Gastroesophageal sphincter (tissue), 4 donors: ENCODE measurements around the gene IFIT1. TPM values are rescaled to one million over a fixed set of nuclear protein-coding genes. Genes with fewer than 3 reads are reported as not detected.

Experiments used
- ATAC-seq: fragments of 150-250 bp; one replicate; pipeline ENCODE4 v1.9.1; 2016; ENCODE audit warnings: mild to moderate bottlenecking, moderate library complexity
- H3K27ac ChIP-seq, 4 donors: fragments of 200-600 bp; sonication (generic) in 3 of 4; 1 replicate in 3 of 4; 2 replicates in 1 of 4; pipeline ENCODE4 v1.5.1; 2016 to 2019
- H3K27me3 ChIP-seq: fragments of 200-600 bp; sonication (generic); one replicate; pipeline ENCODE4 v1.5.1; 2019
- H3K36me3 ChIP-seq, 2 donors: fragments of 200-600 bp; sonication (generic); one replicate each; pipeline ENCODE4 v1.5.1; 2019; ENCODE audit warnings: control low read depth in 1 of 2
- H3K4me1 ChIP-seq, 3 donors: fragments of 200-600 bp; sonication (generic); 1 replicate in 2 of 3; 2 replicates in 1 of 3; pipeline ENCODE4 v1.5.1; 2016 to 2019; ENCODE audit warnings: control low read depth in 2 of 3
- H3K4me3 ChIP-seq, 2 donors: fragments of 200-600 bp; sonication (generic); one replicate each; pipeline ENCODE4 v1.5.1; 2019; ENCODE audit warnings: mild to moderate bottlenecking in 1 of 2, moderate library complexity in 1 of 2
- H3K9me3 ChIP-seq, 3 donors: fragments of 200-600 bp; sonication (generic); one replicate each; pipeline ENCODE4 v1.5.1; 2017 to 2019; ENCODE audit warnings: control low read depth in 2 of 3
- CTCF ChIP-seq, 4 experiments: fragments of 200-600 bp in 2 of 4; fragments of 450-650 bp in 2 of 4; sonication (generic) in 1 of 4; IDR thresholded peaks; one replicate each; pipeline ENCODE4 v1.5.1; 2017 to 2019; ENCODE audit warnings: antibody characterized with exemption in 4 of 4, mild to moderate bottlenecking in 2 of 4, moderate library complexity in 2 of 4
- EP300 ChIP-seq: sonication (generic); formaldehyde crosslinking; IDR thresholded peaks from one replicate; pipeline ENCODE4 v1.6.1; 2017; ENCODE audit warnings: antibody characterized with exemption, mild to moderate bottlenecking
- POLR2A ChIP-seq, 2 donors: fragments of 450-650 bp; IDR thresholded peaks; one replicate each; pipeline ENCODE4 v1.6.1; 2017; ENCODE audit warnings: antibody characterized with exemption in 2 of 2, mild to moderate bottlenecking in 2 of 2, moderate library complexity in 1 of 2
- POLR2AphosphoS5 ChIP-seq: sonication (generic); formaldehyde crosslinking; IDR thresholded peaks from one replicate; pipeline ENCODE4 v1.6.1; 2017; ENCODE audit warnings: antibody characterized with exemption
- WGBS, 2 donors: methylation state at CpG; one replicate each; pipeline ENCODE4 v1.1.5; 2018; ENCODE audit warnings: low coverage in 1 of 2; 5-methylcytosine and 5-hydroxymethylcytosine counted together
- total RNA-seq, 4 donors: library from RNA; depleted of rRNA; stranded (reverse); fragments of >200 nt; gene quantifications; one replicate each; pipeline ENCODE4 v1.1.0, GENCODE V29; 2016

Gene IFIT1
- total RNA-seq, 4 donors from 2014 or later, result 10.3 to 16.5 (median 15.2) TPM

- Histone ChIP-seq H3K4me3 (no peak overlapping the region), H3K27me3 (no peaks in the 10 kb centered on the region), H3K36me3 (no peaks in the 10 kb centered on the region), H3K4me1 (peaks cover 0 to 6% (median 0%) of the 10 kb centered on the region in 3 donors), H3K27ac (no peak overlapping the region), H3K9me3 (no peaks in the 10 kb centered on the region)
- no peak for ATAC-seq
- 60 to 93% methylated on average over 4 of the region's 4 CpGs for WGBS, 2 donors
- TF ChIP-seq POLR2AphosphoS5 (no peak), CTCF (IDR thresholded peaks at IDR 0.05) (no peak), EP300 (no peak)
Measured at GRCh38 chr10:89427629-89428028, 35.2 kb downstream of the IFIT1 start.

- WGBS, 2 donors, result 46 to 67% methylated on average over 1 of the region's 1 CpG
- H3K27ac ChIP-seq, result no peak overlapping the region
- no peak for ATAC-seq
Measured at GRCh38 chr10:89428877-89429276, 36.5 kb downstream of the IFIT1 start.

GRCh38 chr10:89431977-89432376 is 39.6 kb downstream of the IFIT1 start:
- no peaks in the 10 kb centered on the region for H3K9me3 ChIP-seq
- H3K4me1 ChIP-seq, result no peaks in the 10 kb centered on the region
- H3K4me3 ChIP-seq, result no peak overlapping the region
- no peak for ATAC-seq
- H3K36me3 ChIP-seq, result no peaks in the 10 kb centered on the region
- 38 to 48% methylated on average over 3 of the region's 3 CpGs for WGBS, 2 donors
- H3K27me3 ChIP-seq, result no peaks in the 10 kb centered on the region
- H3K27ac ChIP-seq, result no peak overlapping the region
- TF ChIP-seq POLR2AphosphoS5 (no peak), EP300 (no peak), POLR2A (IDR thresholded peaks at IDR 0.05) (no peak), CTCF (IDR thresholded peaks at IDR 0.05) (no peak)

More at GRCh38 chr10:89428877-89429276, 36.5 kb downstream of the IFIT1 start:
- Histone ChIP-seq H3K9me3 (no peaks in the 10 kb centered on the region), H3K4me3 (no peak overlapping the region), H3K4me1 (peaks cover 0 to 6% (median 0%) of the 10 kb centered on the region in 3 donors), H3K36me3 (no peaks in the 10 kb centered on the region), H3K27me3 (no peaks in the 10 kb centered on the region)
- TF ChIP-seq POLR2A (IDR thresholded peaks at IDR 0.05) (no peak), POLR2AphosphoS5 (no peak), CTCF (IDR thresholded peaks at IDR 0.05) (no peak), EP300 (no peak)

- Histone ChIP-seq H3K27me3 (no peaks in the 10 kb centered on the region), H3K4me1 (no peaks in the 10 kb centered on the region), H3K36me3 (no peaks in the 10 kb centered on the region), H3K27ac (no peak overlapping the region), H3K4me3 (no peak overlapping the region), H3K9me3 (no peaks in the 10 kb centered on the region)
- WGBS, 2 donors, result 81 to 100% methylated on average over 3 of the region's 4 CpGs
- TF ChIP-seq EP300 (no peak), POLR2A (IDR thresholded peaks at IDR 0.05) (no peak), CTCF (IDR thresholded peaks at IDR 0.05) (no peak), POLR2AphosphoS5 (no peak)
- no peak for ATAC-seq
Measured at GRCh38 chr10:89438525-89438924, 46.1 kb downstream of the IFIT1 start.

- 73 to 92% methylated on average over 4 of the region's 4 CpGs for WGBS, 2 donors
- no peaks in the 10 kb centered on the region for H3K36me3 ChIP-seq
- no peak overlapping the region for H3K4me3 ChIP-seq
- no peak for ATAC-seq
- no peak overlapping the region for H3K27ac ChIP-seq
- no peaks in the 10 kb centered on the region for H3K27me3 ChIP-seq
- TF ChIP-seq CTCF (IDR thresholded peaks at IDR 0.05), result no peak
- TF ChIP-seq POLR2AphosphoS5, result no peak
- no peak for TF ChIP-seq POLR2A (IDR thresholded peaks at IDR 0.05)
- no peak for TF ChIP-seq EP300
- H3K4me1 ChIP-seq, result no peaks in the 10 kb centered on the region
- peaks cover 0 to 8% (median 0%) of the 10 kb centered on the region in 3 donors for H3K9me3 ChIP-seq
Measured at GRCh38 chr10:89440226-89441009, 48.0 kb downstream of the IFIT1 start.
